Measurements from ENCODE around the gene THOC6. TPM values are rescaled to one million over a fixed set of nuclear protein-coding genes. Genes with fewer than 3 reads are reported as not detected.
"Not testable (repeated sequence)": the region's sequence is repeated elsewhere in the genome, so short reads cannot be mapped to it uniquely, and the experiment has no call there.

The THOC6 gene
- polyA plus RNA-seq, 1 donor: 46.7 TPM

GRCh38 chr16:3046641-3047386, 23.0 kb downstream of the THOC6 start:
- H3K36me3 ChIP-seq (ENCODE audit: control insufficient read depth, insufficient read depth, low read length): no peaks in the 10 kb centered on the region
- peaks cover 86% of the 10 kb centered on the region for H3K27me3 ChIP-seq (ENCODE audit: control insufficient read depth, insufficient read depth, low read length)
- no peak overlapping the region for H3K27ac ChIP-seq (ENCODE audit: low read length)
- no peak for DNase-seq
- H3K4me1 ChIP-seq (ENCODE audit: control insufficient read depth, insufficient read depth, low read length): peaks cover 9% of the 10 kb centered on the region
- peaks cover 16% of the 10 kb centered on the region for H3K9me3 ChIP-seq (ENCODE audit: control insufficient read depth, low read depth, low read length)
- H3K4me3 ChIP-seq (ENCODE audit: low read length): no peak overlapping the region
- no CpG with 5 or more reads among the region's 54 CpGs for WGBS (ENCODE audit: insufficient coverage, low lambda C conversion rate)

- H3K4me1 ChIP-seq (ENCODE audit: control insufficient read depth, insufficient read depth, low read length): peaks cover 9% of the 10 kb centered on the region
- peaks cover 16% of the 10 kb centered on the region for H3K9me3 ChIP-seq (ENCODE audit: control insufficient read depth, low read depth, low read length)
- peaks cover 85% of the 10 kb centered on the region for H3K27me3 ChIP-seq (ENCODE audit: control insufficient read depth, insufficient read depth, low read length)
- no CpG with 5 or more reads among the region's 13 CpGs for whole genome bisulfite sequencing (ENCODE audit: insufficient coverage, low lambda C conversion rate)
- H3K36me3 ChIP-seq (ENCODE audit: control insufficient read depth, insufficient read depth, low read length): no peaks in the 10 kb centered on the region
- H3K4me3 ChIP-seq (ENCODE audit: low read length): no peak overlapping the region
- no peak for DNase-seq
- no peak overlapping the region for H3K27ac ChIP-seq (ENCODE audit: low read length)
These were observed 23.5 kb downstream of the THOC6 start for GRCh38 chr16:3047387-3047720.

DNA sequence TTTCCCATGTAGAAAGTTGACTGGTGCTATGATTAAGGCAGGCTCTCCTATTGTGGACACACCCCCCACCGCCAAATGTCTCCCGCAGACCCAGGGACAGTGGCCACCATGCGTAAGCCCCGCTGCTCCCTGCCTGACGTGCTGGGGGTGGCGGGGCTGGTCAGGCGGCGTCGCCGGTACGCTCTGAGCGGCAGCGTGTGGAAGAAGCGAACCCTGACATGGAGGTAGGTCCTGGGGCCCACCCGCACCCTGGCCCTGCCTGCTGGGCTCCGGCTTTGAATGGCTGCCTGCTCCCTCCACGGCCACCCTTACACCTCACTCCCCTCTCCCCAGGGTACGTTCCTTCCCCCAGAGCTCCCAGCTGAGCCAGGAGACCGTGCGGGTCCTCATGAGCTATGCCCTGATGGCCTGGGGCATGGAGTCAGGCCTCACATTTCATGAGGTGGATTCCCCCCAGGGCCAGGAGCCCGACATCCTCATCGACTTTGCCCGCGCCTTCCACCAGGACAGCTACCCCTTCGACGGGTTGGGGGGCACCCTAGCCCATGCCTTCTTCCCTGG, 26.2 kb downstream of the THOC6 start:
- Histone ChIP-seq H3K9me3 (ENCODE audit: control insufficient read depth, low read depth, low read length) (peaks cover 16% of the 10 kb centered on the region), H3K4me1 (ENCODE audit: control insufficient read depth, insufficient read depth, low read length) (peaks cover 9% of the 10 kb centered on the region), H3K27ac (ENCODE audit: low read length) (no peak overlapping the region), H3K27me3 (ENCODE audit: control insufficient read depth, insufficient read depth, low read length) (peaks cover 59% of the 10 kb centered on the region), H3K4me3 (ENCODE audit: low read length) (no peak overlapping the region), H3K36me3 (ENCODE audit: control insufficient read depth, insufficient read depth, low read length) (no peaks in the 10 kb centered on the region)
- 100% methylated on average over 3 of the region's 26 CpGs for WGBS (ENCODE audit: insufficient coverage, low lambda C conversion rate)
- no peak for DNase-seq

DNA sequence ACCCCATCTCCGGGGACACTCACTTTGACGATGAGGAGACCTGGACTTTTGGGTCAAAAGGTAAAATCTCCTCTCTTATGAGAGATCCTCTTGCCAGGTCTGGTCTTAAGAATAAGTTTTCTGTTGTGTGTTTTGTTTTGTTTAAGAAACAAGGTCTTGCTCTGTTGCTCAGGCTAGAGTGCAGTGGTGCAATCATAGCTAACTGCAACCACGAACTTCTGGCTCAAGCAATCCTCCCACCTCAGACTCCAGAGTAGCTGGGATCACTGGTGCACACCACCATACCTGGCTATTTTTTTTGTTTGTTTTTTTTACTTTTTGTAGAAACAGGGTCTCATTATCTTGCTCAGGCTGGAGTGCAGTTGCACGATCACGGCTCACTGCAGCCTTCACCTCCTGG, 26.7 kb downstream of the THOC6 start:
- Histone ChIP-seq H3K27ac (ENCODE audit: low read length) (no peak overlapping the region), H3K27me3 (ENCODE audit: control insufficient read depth, insufficient read depth, low read length) (peaks cover 54% of the 10 kb centered on the region), H3K4me1 (ENCODE audit: control insufficient read depth, insufficient read depth, low read length) (peaks cover 9% of the 10 kb centered on the region), H3K36me3 (ENCODE audit: control insufficient read depth, insufficient read depth, low read length) (no peaks in the 10 kb centered on the region), H3K4me3 (ENCODE audit: low read length) (no peak overlapping the region), H3K9me3 (ENCODE audit: control insufficient read depth, low read depth, low read length) (peaks cover 12% of the 10 kb centered on the region)
- DNase-seq: no peak
- 72% methylated on average over 4 of the region's 5 CpGs for WGBS (ENCODE audit: insufficient coverage, low lambda C conversion rate)

- DNase-seq: no peak
- WGBS (ENCODE audit: insufficient coverage, low lambda C conversion rate): no CpG with 5 or more reads among the region's 4 CpGs
- Histone ChIP-seq H3K36me3 (ENCODE audit: control insufficient read depth, insufficient read depth, low read length) (no peaks in the 10 kb centered on the region), H3K4me1 (ENCODE audit: control insufficient read depth, insufficient read depth, low read length) (peaks cover 5% of the 10 kb centered on the region), H3K4me3 (ENCODE audit: low read length) (no peak overlapping the region), H3K27me3 (ENCODE audit: control insufficient read depth, insufficient read depth, low read length) (peaks cover 49% of the 10 kb centered on the region), H3K27ac (ENCODE audit: low read length) (no peak overlapping the region), H3K9me3 (ENCODE audit: control insufficient read depth, low read depth, low read length) (peaks cover 7% of the 10 kb centered on the region)
These were observed 27.2 kb downstream of the THOC6 start for GRCh38 chr16:3051009-3051408.

DNA sequence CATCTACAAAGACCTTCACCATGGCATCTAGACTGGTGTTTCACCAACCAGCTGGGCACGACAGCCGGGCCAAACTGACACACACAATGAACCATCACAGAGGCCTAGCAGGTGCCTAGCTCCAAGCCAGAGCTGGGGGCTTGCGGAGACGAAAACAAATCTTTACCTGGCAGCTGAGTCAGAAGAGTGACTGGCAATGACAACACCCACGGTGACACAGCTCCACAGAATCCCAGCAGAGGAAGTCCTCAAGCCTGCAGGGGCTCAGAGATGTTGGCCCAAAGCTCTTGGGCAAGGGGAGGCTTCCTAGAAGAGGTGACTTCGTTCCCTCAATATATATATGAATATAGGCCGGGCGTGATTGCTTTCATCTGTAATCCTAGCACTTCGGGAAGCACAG, 27.7 kb downstream of the THOC6 start:
- H3K9me3 ChIP-seq (ENCODE audit: control insufficient read depth, low read depth, low read length): peaks cover 4% of the 10 kb centered on the region
- no peak for DNase-seq
- no peaks in the 10 kb centered on the region for H3K36me3 ChIP-seq (ENCODE audit: control insufficient read depth, insufficient read depth, low read length)
- no peak overlapping the region for H3K27ac ChIP-seq (ENCODE audit: low read length)
- no CpG with 5 or more reads among the region's 9 CpGs for whole genome bisulfite sequencing (ENCODE audit: insufficient coverage, low lambda C conversion rate)
- peaks cover 44% of the 10 kb centered on the region for H3K27me3 ChIP-seq (ENCODE audit: control insufficient read depth, insufficient read depth, low read length)
- H3K4me1 ChIP-seq (ENCODE audit: control insufficient read depth, insufficient read depth, low read length): peaks cover 2% of the 10 kb centered on the region
- H3K4me3 ChIP-seq (ENCODE audit: low read length): no peak overlapping the region

- H3K4me1 ChIP-seq (ENCODE audit: control insufficient read depth, insufficient read depth, low read length); H3K9me3 ChIP-seq (ENCODE audit: control insufficient read depth, low read depth, low read length); H3K27ac ChIP-seq (ENCODE audit: low read length); H3K4me3 ChIP-seq (ENCODE audit: low read length); DNase-seq; H3K36me3 ChIP-seq (ENCODE audit: control insufficient read depth, insufficient read depth, low read length): not testable (repeated sequence)
- peaks cover 31% of the 10 kb centered on the region for H3K27me3 ChIP-seq (ENCODE audit: control insufficient read depth, insufficient read depth, low read length)
- no CpG with 5 or more reads among the region's 12 CpGs for WGBS (ENCODE audit: insufficient coverage, low lambda C conversion rate)
These were observed 28.9 kb downstream of the THOC6 start for GRCh38 chr16:3052571-3053329.

- H3K27ac ChIP-seq (ENCODE audit: low read length); H3K36me3 ChIP-seq (ENCODE audit: control insufficient read depth, insufficient read depth, low read length); DNase-seq; H3K4me1 ChIP-seq (ENCODE audit: control insufficient read depth, insufficient read depth, low read length); H3K4me3 ChIP-seq (ENCODE audit: low read length); H3K9me3 ChIP-seq (ENCODE audit: control insufficient read depth, low read depth, low read length): not testable (repeated sequence)
- no CpG with 5 or more reads among the region's 13 CpGs for WGBS (ENCODE audit: insufficient coverage, low lambda C conversion rate)
- peaks cover 25% of the 10 kb centered on the region for H3K27me3 ChIP-seq (ENCODE audit: control insufficient read depth, insufficient read depth, low read length)
These were observed 29.5 kb downstream of the THOC6 start for GRCh38 chr16:3053330-3053710.

DNA sequence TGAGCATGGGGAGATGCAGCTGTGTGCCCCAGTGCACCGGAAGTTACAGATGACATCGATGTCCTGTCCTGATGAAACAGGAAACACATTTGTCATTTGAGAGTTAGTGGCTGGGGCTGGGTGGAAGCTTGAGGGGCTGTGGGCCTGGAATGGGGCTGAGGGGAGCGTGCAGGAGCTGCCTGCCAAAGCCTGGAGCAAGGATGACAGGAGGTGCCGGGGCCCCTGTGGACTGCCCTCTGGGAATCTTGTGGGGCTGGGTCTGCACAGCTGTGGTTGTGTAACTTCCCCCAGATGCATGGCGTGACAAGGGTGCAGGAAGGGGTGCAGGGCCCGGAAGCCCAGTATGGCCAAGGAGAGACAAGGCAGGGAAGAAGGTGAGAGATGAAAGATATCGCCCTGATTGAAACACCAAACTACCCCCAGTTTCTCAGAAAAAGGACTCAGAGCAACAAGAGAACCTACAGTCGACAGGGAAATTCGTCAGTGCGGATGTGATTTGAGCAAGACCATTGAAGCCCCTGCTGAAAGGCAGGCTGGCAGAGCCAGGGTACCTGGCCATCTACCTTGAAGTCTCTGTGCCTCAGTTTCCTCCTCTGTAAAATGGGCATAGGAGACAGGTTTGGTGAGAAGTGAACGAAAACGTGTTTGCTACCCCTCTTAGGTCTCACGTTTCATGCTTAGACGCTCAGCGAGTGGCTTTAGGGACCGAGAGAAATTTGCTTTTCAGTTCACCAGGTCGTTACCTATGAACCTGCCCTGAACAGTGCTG, 31.3 kb downstream of the THOC6 start:
- H3K27me3 ChIP-seq (ENCODE audit: control insufficient read depth, insufficient read depth, low read length): peaks cover 7% of the 10 kb centered on the region
- peaks cover 7% of the 10 kb centered on the region for H3K4me1 ChIP-seq (ENCODE audit: control insufficient read depth, insufficient read depth, low read length)
- DNase-seq: no peak
- no peaks in the 10 kb centered on the region for H3K36me3 ChIP-seq (ENCODE audit: control insufficient read depth, insufficient read depth, low read length)
- H3K9me3 ChIP-seq (ENCODE audit: control insufficient read depth, low read depth, low read length): no peaks in the 10 kb centered on the region
- H3K4me3 ChIP-seq (ENCODE audit: low read length): no peak overlapping the region
- no CpG with 5 or more reads among the region's 17 CpGs for WGBS (ENCODE audit: insufficient coverage, low lambda C conversion rate)
- no peak overlapping the region for H3K27ac ChIP-seq (ENCODE audit: low read length)

DNA sequence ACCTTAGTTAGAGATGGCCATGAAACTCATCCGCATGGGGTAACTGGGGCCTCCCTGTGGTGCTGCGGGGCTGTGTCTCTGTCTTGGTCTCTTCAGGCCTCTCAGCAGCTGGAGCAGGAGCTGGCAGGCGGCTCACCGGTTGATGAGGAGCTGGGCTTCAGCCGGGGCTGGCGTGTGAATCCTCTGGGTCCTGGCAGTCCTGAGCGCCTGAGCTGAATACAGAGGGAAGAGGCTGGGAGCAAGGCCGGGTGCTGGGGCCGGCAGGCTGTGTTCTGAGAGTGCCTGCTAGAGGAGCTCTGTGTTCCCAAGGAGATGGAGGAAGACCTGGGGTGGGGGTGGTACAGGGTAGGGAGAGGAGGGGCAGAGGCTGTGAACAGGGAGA, 31.9 kb downstream of the THOC6 start:
- DNase-seq; H3K9me3 ChIP-seq (ENCODE audit: control insufficient read depth, low read depth, low read length); H3K27me3 ChIP-seq (ENCODE audit: control insufficient read depth, insufficient read depth, low read length); H3K27ac ChIP-seq (ENCODE audit: low read length); H3K4me3 ChIP-seq (ENCODE audit: low read length); H3K36me3 ChIP-seq (ENCODE audit: control insufficient read depth, insufficient read depth, low read length); H3K4me1 ChIP-seq (ENCODE audit: control insufficient read depth, insufficient read depth, low read length): not testable (repeated sequence)
- WGBS (ENCODE audit: insufficient coverage, low lambda C conversion rate): no CpG with 5 or more reads among the region's 9 CpGs

Measured in large intestine (tissue), 3 donors.